IgD-negative memory B cell (primary cell): Measurements from ENCODE around the gene OST4. TPM values are rescaled to one million over a fixed set of nuclear protein-coding genes. Genes with fewer than 3 reads are reported as not detected.
"Not testable (repeated sequence)": the region's sequence is repeated elsewhere in the genome, so short reads cannot be mapped to it uniquely, and the experiment has no call there.

Experiments used
- H3K27ac Mint-ChIP-seq, 3 donors: one replicate each; pipeline ENCODE4 v1.8.0; 2020 to 2022; ENCODE audit warnings: mild to moderate bottlenecking in 3 of 3, mixed read lengths in 3 of 3, moderate library complexity in 1 of 3
- H3K27me3 Mint-ChIP-seq: one replicate; pipeline ENCODE4 v1.8.0; 2021; ENCODE audit warnings: mixed read lengths
- H3K36me3 Mint-ChIP-seq: one replicate; pipeline ENCODE4 v1.8.0; 2020; ENCODE audit warnings: mild to moderate bottlenecking, mixed read lengths
- H3K4me1 Mint-ChIP-seq, 3 donors: one replicate each; pipeline ENCODE4 v1.8.0; 2020 to 2022; ENCODE audit warnings: mixed read lengths in 3 of 3, mild to moderate bottlenecking in 1 of 3
- H3K4me3 Mint-ChIP-seq, 4 donors: one replicate each; pipeline ENCODE4 v1.8.0; 2020 to 2022; ENCODE audit warnings: mild to moderate bottlenecking in 4 of 4, mixed read lengths in 4 of 4, moderate library complexity in 3 of 4
- H3K9me3 Mint-ChIP-seq, 3 donors: one replicate each; pipeline ENCODE4 v1.8.0; 2020 to 2021; ENCODE audit warnings: mixed read lengths in 3 of 3, mild to moderate bottlenecking in 1 of 3
- polyA plus RNA-seq: library from polyadenylated mRNA; unstranded; fragments of 300-500 nt; fragmentation: Illumina TruSeq; gene quantifications from one replicate; pipeline ENCODE4 v1.2.3, GENCODE V29; 2021

The OST4 gene
- polyA plus RNA-seq, 1 donor from 2014 or later: 723 TPM

DNA sequence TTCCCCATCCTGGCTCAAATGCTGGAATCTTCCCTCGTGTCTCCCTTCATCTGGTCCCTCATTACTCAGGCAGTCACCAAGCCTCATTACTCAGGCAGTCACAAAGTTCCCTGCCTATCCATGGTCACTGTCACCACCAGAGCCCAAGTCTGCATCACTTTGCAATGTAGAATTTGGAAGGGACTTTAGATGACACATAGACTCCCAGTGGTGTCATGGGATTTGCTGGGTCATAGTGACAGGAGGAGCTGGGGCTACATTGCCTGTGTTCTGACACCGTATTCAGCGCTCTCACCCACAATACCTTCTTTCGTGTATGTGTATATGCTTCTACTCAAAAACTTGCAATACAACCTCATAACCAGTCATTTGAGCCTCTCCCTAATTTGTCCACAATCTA lies 4.9 kb upstream of the OST4 start:
- no peaks in the 10 kb centered on the region for H3K27me3 Mint-ChIP-seq
- H3K4me3 Mint-ChIP-seq: peak overlapping the region in 2 of 4 donors; percentile 3 to 48

DNA sequence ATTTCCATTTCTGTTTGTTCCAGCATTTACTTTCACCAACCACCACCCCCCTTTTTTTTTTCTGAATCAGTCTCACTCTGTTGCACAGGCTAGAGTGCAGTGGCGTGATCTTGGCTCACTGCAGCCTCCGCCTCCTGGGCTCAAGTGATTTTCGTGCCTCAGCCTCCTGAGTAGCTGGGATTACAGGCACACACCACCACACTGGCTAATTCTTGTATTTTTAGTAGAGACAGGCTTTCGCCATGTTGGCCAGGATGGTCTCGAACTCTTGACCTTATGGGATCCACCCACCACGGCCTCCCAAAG lies 4.1 kb upstream of the OST4 start:
- peak overlapping the region; percentile 39 to 70 (median 56) for H3K4me3 Mint-ChIP-seq
- H3K27ac Mint-ChIP-seq: peak overlapping the region in 1 of 3 donors; percentile 85
- not testable (repeated sequence) for H3K27me3 Mint-ChIP-seq, H3K36me3 Mint-ChIP-seq, H3K9me3 Mint-ChIP-seq
- H3K4me1 Mint-ChIP-seq: peaks cover 28 to 31% (median 28%) of the 10 kb centered on the region in 3 donors

More for the DNA sequence above, 4.9 kb upstream of the OST4 start:
- H3K9me3 Mint-ChIP-seq: no peaks in the 10 kb centered on the region
- peak overlapping the region in 2 of 3 donors; percentile 31 to 85 for H3K27ac Mint-ChIP-seq
- peaks cover 28 to 30% (median 29%) of the 10 kb centered on the region in 3 donors for H3K4me1 Mint-ChIP-seq
- H3K36me3 Mint-ChIP-seq: no peaks in the 10 kb centered on the region

DNA sequence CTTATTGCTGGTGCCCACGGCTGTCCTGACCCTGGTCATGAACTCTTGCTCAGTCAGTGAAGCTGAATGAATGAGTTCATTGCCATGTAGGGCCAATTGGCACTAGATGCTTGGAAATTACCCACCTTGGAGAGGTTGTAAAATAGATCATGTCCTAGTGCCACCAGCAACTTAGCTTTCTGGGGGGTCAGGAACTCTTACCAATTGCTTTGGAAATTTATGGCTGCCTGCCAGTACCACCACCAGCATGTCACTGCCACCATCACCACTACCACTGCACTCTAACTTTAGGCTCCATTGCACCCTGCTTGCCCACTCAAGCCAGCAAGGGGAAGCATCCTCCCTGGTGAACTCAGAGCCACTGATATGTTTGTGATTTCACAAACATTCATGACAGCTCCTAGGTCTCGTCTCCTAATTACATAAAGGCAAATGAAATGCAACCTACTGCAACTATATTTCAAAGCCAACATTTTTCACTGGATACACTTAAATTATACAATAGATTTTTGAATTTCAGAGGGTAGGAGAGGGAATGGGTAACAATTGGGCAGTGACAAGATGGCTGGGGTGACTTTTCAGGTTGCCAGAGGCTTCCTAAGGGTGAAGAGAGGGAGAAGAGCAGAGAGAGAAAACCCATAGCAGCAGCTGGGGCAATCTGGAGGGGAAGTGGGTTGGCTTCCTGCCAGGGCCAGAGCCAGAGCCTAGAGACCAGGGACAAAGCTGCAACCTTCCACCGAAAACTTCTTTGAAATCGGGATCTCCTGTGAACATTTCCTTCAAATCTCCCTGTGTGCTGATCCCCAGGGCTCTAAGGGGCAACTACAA lies 3.5 kb upstream of the OST4 start:
- H3K36me3 Mint-ChIP-seq: no peaks in the 10 kb centered on the region
- no peaks in the 10 kb centered on the region for H3K27me3 Mint-ChIP-seq
- H3K4me3 Mint-ChIP-seq: peak overlapping the region; percentile 39 to 70 (median 56)
- peaks cover 28 to 31% (median 31%) of the 10 kb centered on the region in 3 donors for H3K4me1 Mint-ChIP-seq
- H3K9me3 Mint-ChIP-seq: no peaks in the 10 kb centered on the region
- H3K27ac Mint-ChIP-seq: peak overlapping the region; percentile 85 to 95 (median 87)

DNA sequence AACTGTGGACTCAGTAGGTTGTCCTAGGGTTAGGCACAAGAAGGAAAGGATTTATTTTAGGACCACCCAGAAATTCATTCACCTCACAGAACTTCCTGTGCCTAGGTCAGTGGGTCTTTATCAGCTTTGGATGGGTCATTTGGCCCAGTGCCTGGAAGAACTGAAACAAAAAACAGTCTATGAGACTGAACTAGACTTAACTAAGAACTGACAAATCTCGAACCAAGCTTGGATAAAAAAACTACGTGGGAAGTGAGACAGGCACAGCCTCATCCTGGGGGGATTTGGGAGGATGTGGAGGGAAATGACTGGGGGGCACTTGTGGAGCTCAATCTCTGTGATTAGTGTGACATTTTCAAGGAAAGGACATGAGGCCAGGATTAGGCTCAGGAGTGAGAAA lies 2.3 kb upstream of the OST4 start:
- H3K36me3 Mint-ChIP-seq: no peaks in the 10 kb centered on the region
- peaks cover 31 to 43% (median 34%) of the 10 kb centered on the region in 3 donors for H3K4me1 Mint-ChIP-seq

DNA sequence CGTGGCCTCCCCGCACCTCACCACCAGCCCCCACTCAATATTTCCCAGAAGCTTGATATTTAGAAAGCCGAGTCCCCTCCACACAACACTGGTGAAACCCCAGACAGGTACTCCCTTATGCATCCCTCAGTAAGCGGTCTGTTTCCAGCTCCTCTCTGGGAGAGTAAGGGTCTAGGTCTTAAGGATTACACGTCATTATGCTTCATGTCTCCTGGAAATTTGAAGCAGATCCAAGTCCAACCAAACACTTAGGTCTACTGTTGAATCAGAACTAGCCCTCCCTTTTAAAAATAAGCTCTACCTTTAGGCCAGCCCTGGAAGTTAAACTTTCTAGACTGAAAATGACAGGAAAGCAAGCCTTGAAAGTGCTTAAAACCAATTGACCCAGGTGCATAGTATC lies 1.5 kb upstream of the OST4 start:
- Mint-ChIP-seq H3K27ac (peak overlapping the region in 2 of 3 donors; percentile 82 to 88), H3K4me3 (peak overlapping the region; percentile 77 to 95 (median 92)), H3K4me1 (peaks cover 31 to 46% (median 38%) of the 10 kb centered on the region in 3 donors), H3K36me3 (no peaks in the 10 kb centered on the region), H3K27me3 (no peaks in the 10 kb centered on the region), H3K9me3 (no peaks in the 10 kb centered on the region)

More for the DNA sequence above, 2.3 kb upstream of the OST4 start:
- Mint-ChIP-seq H3K9me3 (no peaks in the 10 kb centered on the region), H3K27ac (peak overlapping the region in 1 of 3 donors; percentile 88), H3K27me3 (no peaks in the 10 kb centered on the region), H3K4me3 (peak overlapping the region in 2 of 4 donors; percentile 52 to 95)

DNA sequence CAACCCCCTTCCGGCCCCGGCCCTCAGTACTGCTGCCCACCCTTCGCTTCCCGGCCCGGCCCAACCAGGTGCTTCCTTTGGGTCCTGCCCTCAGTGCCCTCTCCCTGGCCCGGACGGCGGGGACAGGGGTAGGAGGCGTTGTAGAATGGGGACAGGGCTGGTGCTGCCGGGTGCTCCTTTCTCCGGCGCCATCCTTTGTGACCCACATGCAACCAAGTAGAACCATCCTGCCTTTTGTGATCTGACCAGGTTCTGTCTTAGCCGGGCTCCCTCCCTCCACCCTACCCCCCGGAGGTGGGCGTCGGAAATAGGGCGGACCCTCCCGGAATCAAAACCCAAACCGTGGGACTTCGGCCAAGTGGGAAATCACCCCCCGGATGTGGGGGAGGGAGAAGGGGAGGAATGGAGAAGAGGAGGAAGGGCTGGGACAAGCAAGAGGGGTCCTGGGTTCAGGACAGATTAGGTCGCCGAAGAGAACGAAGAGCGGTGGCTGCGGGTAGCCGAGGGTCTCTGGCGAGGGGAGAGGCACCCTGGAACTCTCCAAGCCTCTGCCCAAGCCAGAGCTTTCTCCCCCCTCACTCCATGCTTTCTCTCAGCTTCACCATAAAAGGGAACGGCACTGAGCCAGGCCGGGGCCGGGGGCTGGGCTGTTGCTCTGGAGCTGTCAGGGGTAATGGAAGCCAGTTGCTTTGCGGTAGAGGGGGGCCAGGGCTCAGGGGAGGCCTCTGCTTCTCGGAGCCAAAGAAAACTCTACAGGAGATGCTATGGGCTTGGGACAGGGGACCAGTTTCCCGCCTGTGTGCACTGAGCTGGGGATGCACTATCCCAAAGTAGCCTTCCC lies 756 bp upstream of the OST4 start:
- Mint-ChIP-seq H3K4me1 (peaks cover 31 to 48% (median 37%) of the 10 kb centered on the region in 3 donors), H3K4me3 (peak overlapping the region; percentile 77 to 95 (median 92)), H3K27ac (peak overlapping the region; percentile 39 to 91 (median 88)), H3K36me3 (peaks cover under 1% of the 10 kb centered on the region), H3K9me3 (no peaks in the 10 kb centered on the region), H3K27me3 (no peaks in the 10 kb centered on the region)

DNA sequence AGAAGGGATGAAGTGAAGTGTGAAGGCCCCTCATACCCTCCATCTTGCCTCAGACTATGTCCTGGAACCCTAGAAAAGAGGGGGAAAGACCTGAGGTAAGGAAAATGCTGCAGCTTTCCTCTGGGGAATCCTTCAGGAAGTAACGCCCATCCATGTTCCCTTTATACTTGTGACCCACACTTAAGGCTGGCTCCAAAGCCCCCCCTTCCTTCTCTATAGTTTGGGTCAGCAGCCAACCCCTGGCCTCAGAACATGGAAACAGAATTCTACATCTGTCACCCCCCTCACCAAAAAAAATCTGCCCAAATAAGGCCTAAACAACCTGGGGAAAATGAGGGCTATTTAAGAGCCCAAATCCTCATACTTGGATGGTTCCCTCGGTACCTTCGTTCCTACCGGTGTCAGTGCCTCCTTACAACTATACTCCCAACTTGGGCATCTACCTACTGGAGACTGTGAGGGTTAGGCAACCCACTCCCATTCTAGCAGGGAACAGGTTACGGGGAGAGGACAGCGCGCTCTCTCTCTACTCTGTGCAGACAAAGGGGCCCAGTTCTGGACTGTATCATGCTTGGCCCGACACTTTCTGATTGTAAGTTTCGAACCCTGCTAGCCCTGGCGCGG lies 689 bp downstream of the OST4 start:
- Mint-ChIP-seq H3K9me3 (no peaks in the 10 kb centered on the region), H3K27ac (peak overlapping the region; percentile 91 to 97 (median 94)), H3K4me3 (peak overlapping the region; percentile 95 to 99 (median 97)), H3K27me3 (no peaks in the 10 kb centered on the region), H3K36me3 (peaks cover 1% of the 10 kb centered on the region), H3K4me1 (peaks cover 24 to 47% (median 33%) of the 10 kb centered on the region in 3 donors)

DNA sequence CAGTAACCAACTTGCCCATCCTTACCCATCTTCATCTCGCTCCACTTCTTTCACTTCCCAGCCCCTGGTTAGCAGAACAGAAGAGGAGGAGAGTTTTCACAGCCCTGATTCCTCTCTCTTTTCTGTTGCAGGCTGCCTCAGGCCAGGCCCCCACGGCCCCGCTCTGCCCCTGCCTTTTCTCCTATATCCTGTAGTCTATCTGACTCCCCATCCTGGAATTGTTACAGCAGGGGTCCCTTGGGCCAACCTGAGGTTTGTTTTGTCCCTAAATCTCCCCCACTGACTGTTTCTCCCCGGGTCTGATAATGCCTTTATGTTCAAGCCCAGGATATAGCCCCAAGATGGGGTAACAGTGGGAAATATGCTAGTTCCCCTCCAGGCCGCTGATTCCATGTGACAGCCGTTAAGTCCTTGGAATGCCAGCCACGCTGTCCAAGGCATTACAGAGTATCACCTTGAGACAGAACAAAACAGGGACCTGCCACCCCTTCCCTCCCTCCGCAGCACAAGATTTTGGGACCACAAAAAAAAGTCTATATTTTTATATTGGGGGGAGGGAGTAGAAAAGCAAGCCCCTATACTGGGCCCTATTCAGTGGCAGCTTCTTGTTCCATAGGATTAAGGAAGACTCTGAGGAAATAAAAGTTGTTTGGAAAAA lies 1.4 kb downstream of the OST4 start:
- no peaks in the 10 kb centered on the region for H3K27me3 Mint-ChIP-seq
- H3K27ac Mint-ChIP-seq: peak overlapping the region in 2 of 3 donors; percentile 91 to 94
- H3K36me3 Mint-ChIP-seq: peaks cover 1% of the 10 kb centered on the region
- peak overlapping the region; percentile 18 to 96 (median 80) for H3K4me3 Mint-ChIP-seq
- peaks cover 19 to 45% (median 29%) of the 10 kb centered on the region in 3 donors for H3K4me1 Mint-ChIP-seq
- no peaks in the 10 kb centered on the region for H3K9me3 Mint-ChIP-seq

DNA sequence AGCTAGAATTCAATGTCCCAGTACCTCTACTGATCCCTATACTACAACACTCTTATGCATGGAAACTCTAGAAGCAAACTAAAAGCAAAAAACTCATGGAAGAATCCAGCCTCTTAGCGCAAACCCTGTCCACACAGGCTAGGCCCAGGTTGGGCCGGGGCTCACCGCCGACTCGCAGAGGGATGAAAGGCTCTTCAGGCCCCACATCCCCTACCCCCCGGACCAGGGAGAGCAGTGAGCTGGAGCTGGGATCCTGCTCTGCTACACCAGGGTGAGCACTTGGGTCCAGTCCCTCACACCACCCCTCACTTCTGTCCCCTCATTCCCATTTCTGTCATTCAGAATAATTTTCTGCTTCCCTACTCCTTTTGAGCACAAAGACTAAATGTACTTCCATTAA lies 2.0 kb downstream of the OST4 start:
- peaks cover 14 to 40% (median 22%) of the 10 kb centered on the region in 3 donors for H3K4me1 Mint-ChIP-seq
- peak overlapping the region in 3 of 4 donors; percentile 41 to 95 (median 65) for H3K4me3 Mint-ChIP-seq
- peaks cover 1% of the 10 kb centered on the region for H3K36me3 Mint-ChIP-seq
- H3K27ac Mint-ChIP-seq: peak overlapping the region in 2 of 3 donors; percentile 60 to 63
- H3K9me3 Mint-ChIP-seq: no peaks in the 10 kb centered on the region
- no peaks in the 10 kb centered on the region for H3K27me3 Mint-ChIP-seq

DNA sequence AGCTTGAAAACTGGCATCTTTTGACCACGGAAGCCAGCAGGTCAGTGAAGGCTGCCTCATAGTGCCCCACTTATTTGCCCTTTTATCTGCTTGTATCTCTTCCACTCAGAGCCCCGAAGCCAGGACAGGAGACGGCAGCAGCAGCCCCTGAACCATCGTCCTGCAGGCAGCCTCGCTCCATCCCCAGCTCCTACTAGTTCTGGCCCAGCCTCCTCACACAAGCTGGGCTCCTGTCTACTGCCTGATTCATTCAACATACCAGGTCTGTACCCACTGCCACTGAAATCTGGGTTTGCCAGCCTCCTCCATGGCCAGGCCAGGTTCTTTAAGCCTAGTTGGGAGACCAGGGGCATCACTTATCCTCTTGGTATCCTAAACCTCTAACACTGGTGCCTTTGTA lies 4.1 kb downstream of the OST4 start:
- no peaks in the 10 kb centered on the region for H3K27me3 Mint-ChIP-seq
- H3K4me1 Mint-ChIP-seq: peaks cover 12 to 40% (median 21%) of the 10 kb centered on the region in 3 donors
- H3K27ac Mint-ChIP-seq: peak overlapping the region in 1 of 3 donors; percentile 76
- H3K4me3 Mint-ChIP-seq: peak overlapping the region in 1 of 4 donors; percentile 35
- H3K36me3 Mint-ChIP-seq: peaks cover 1% of the 10 kb centered on the region
- no peaks in the 10 kb centered on the region for H3K9me3 Mint-ChIP-seq

DNA sequence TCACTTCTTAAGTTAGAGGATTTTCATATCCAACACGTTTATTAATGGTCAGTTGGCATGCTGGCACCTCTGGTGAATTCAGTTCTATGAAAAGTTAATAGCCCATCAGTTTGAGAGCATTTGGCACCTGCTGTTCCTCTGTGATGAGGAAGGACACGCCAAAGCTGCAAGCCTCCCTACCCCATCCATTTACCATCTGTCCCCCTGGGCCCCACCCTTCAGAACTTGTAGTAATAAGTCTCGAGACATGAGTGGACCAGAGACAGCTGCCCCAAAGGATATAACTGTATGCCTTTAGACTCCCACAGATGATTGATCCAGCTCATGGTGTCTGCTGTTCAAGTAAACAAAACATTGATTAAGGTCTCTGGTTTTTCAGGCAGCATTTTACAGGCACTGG lies 6.3 kb downstream of the OST4 start:
- Mint-ChIP-seq H3K4me3 (peak overlapping the region in 1 of 4 donors; percentile 8), H3K27ac (no peak overlapping the region), H3K27me3 (no peaks in the 10 kb centered on the region), H3K9me3 (no peaks in the 10 kb centered on the region), H3K36me3 (peaks cover 1% of the 10 kb centered on the region), H3K4me1 (peaks cover 4 to 30% (median 18%) of the 10 kb centered on the region in 3 donors)

DNA sequence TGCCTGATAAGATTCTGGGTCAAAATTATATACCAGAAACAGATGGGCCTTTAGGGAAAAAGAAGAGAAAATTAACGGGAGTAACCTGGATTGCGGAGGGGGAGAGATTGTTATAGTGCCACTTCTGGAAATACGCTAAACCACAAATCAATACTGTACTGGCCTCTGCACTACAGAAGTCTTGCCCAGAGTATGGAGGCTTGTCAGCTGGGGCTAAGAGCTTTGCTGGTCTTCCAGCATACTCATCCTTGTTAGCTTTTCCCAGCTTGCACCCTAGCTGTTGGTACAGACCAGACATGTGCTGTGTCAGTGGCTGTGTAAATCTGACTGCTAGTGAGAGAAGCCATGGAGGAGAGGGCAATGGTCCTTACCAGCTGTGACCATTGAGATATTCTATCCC lies 11.1 kb downstream of the OST4 start:
- no peaks in the 10 kb centered on the region for H3K36me3 Mint-ChIP-seq
- H3K27me3 Mint-ChIP-seq: no peaks in the 10 kb centered on the region
- no peaks in the 10 kb centered on the region for H3K9me3 Mint-ChIP-seq
- peaks cover 4 to 5% (median 5%) of the 10 kb centered on the region in 3 donors for H3K4me1 Mint-ChIP-seq
- no peak overlapping the region for H3K27ac Mint-ChIP-seq
- H3K4me3 Mint-ChIP-seq: no peak overlapping the region

DNA sequence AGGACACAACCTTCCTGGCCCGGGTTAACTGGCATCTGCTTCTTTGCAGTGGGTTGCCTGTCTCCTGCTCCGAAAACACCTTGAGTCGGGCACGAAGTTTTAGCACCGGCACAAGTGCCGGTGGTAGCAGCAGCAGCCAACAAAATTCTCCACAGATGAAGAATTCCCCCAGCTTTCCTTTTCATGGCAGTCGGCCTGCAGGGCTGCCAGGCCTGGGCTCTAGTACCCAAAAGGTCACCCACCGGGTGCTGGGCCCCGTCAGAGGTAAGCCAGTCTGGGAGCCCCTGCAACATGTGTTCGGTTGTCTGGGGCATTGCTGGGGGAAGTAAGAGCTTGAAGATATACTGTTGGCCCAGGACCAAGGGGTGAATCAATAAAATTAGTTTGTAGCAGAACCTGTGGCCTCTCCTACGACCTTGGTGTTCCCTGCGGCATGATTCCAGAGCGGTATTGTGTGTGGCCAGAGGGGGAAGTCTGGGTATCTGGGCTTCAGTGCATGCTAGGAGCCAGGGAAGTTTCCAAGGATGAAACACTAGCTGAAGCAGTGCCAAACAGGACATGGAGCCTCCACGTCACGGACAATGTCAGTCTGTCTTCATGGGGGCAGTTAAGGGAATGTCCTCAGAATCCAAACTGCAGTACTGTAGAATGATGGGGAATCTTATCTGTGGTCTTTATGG lies 12.2 kb downstream of the OST4 start:
- no peak overlapping the region for H3K4me3 Mint-ChIP-seq
- H3K27me3 Mint-ChIP-seq: no peaks in the 10 kb centered on the region
- H3K4me1 Mint-ChIP-seq: peaks cover 3 to 5% (median 4%) of the 10 kb centered on the region in 3 donors
- H3K9me3 Mint-ChIP-seq: no peaks in the 10 kb centered on the region
- H3K27ac Mint-ChIP-seq: no peak overlapping the region
- no peaks in the 10 kb centered on the region for H3K36me3 Mint-ChIP-seq

DNA sequence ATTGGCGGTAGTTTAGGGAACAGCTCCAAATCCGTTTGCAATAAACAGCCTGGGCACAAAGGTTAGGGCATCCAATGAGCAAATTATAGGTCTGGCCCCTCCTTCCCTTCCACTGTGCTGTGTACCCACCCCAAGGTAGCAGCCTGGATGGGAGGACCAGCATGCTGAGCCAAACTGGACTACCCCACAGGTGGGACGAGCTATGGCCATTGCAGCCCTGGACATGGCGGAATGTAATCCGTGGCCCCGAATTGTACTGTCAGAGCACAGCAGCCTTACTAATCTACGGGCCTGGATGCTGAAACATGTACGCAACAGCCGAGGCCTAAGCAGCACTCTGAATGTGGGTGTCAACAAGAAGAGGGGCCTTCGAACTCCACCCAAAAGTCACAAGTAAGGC lies 13.2 kb downstream of the OST4 start:
- H3K27me3 Mint-ChIP-seq: no peaks in the 10 kb centered on the region
- no peak overlapping the region for H3K27ac Mint-ChIP-seq
- H3K4me1 Mint-ChIP-seq: peaks cover 3 to 6% (median 4%) of the 10 kb centered on the region in 3 donors
- no peaks in the 10 kb centered on the region for H3K9me3 Mint-ChIP-seq
- H3K4me3 Mint-ChIP-seq: no peak overlapping the region
- no peaks in the 10 kb centered on the region for H3K36me3 Mint-ChIP-seq
